Small intestine (tissue), 7 donors: Measurements from ENCODE around the gene BCAS1. TPM values are rescaled to one million over a fixed set of nuclear protein-coding genes. Genes with fewer than 3 reads are reported as not detected.

Experiments used
- DNase-seq, 2 donors: peaks; one replicate each; pipeline versions ENCODE4 v3.0.0 to v3.0.0-alpha.2; 2013
- FAIRE-seq: peaks from 2 replicates; lab custom pipeline; 2012; peaks lifted over from hg19 to GRCh38; lab: Jason Lieb, UNC
- H3K27ac ChIP-seq, 3 donors: one replicate each; pipeline ENCODE4 v1.5.1; 2013; ENCODE audit warnings: low read length in 2 of 3, mild to moderate bottlenecking in 2 of 3, control low read depth in 1 of 3, inconsistent platforms in 1 of 3, low read depth in 1 of 3, moderate library complexity in 1 of 3
- H3K27me3 ChIP-seq, 3 donors: one replicate each; pipeline ENCODE4 v1.6.1; 2013; ENCODE audit warnings: low read length in 3 of 3, inconsistent platforms in 1 of 3; ENCODE audit not compliant: control insufficient read depth in 3 of 3, insufficient read depth in 3 of 3
- H3K36me3 ChIP-seq, 3 donors: one replicate each; pipeline ENCODE4 v1.6.1; 2013; ENCODE audit warnings: low read length in 3 of 3, inconsistent platforms in 1 of 3, low read depth in 1 of 3, mild to moderate bottlenecking in 1 of 3, moderate library complexity in 1 of 3; ENCODE audit not compliant: control insufficient read depth in 3 of 3, insufficient read depth in 2 of 3
- H3K4me1 ChIP-seq, 3 donors: one replicate each; pipeline ENCODE4 v1.6.1; 2013; ENCODE audit warnings: low read length in 2 of 3, inconsistent platforms in 1 of 3, low read depth in 1 of 3, mild to moderate bottlenecking in 1 of 3, moderate library complexity in 1 of 3; ENCODE audit not compliant: control insufficient read depth in 3 of 3, insufficient read depth in 2 of 3
- H3K4me3 ChIP-seq, 3 donors: one replicate each; pipeline ENCODE4 v1.5.1; 2013; ENCODE audit warnings: low read length in 3 of 3, control low read depth in 1 of 3, inconsistent platforms in 1 of 3, low read depth in 1 of 3, mild to moderate bottlenecking in 1 of 3, moderate library complexity in 1 of 3
- H3K9me3 ChIP-seq, 2 donors: one replicate each; pipeline ENCODE4 v1.6.1; 2013; ENCODE audit warnings: low read depth in 1 of 2, low read length in 1 of 2; ENCODE audit not compliant: control insufficient read depth in 2 of 2, insufficient read depth in 1 of 2
- WGBS, 3 donors: extraction: QIAGEN DNeasy Blood & Tissue Kit; methylation state at CpG; one replicate each; pipeline ENCODE4 v1.1.7; 2013; 5-methylcytosine and 5-hydroxymethylcytosine counted together
- polyA plus RNA-seq, 4 donors: library from polyadenylated mRNA; stranded (reverse) in 3 of 4; unstranded in 1 of 4; fragments of 200-250 nt in 3 of 4; fragments of 120-200 nt in 1 of 4; gene quantifications; one replicate each; pipeline versions ENCODE4 v1.2.1 to v1.2.3, GENCODE V29; 2013
- donor health status: healthy with polysubstance abuse.
- donor health status: control.
- donor health status: control.
- donor health status: Bipolar disorder and iron deficiency.
- donor health status: healthy.

BCAS1 gene
- polyA plus RNA-seq, 4 donors = 5.3 to 52.9 (median 30.8) TPM

GRCh38 chr20:53950031-53950430, 120.4 kb downstream of the BCAS1 start:
- peaks cover 0 to 4% (median 2%) of the 10 kb centered on the region in 3 donors for H3K4me1 ChIP-seq
- 50 to 75% (median 69%) methylated on average over 7 of the region's 7 CpGs for WGBS, 3 donors
- no peaks in the 10 kb centered on the region for H3K27me3 ChIP-seq
- H3K36me3 ChIP-seq = no peaks in the 10 kb centered on the region
- H3K4me3 ChIP-seq = no peak overlapping the region
- H3K9me3 ChIP-seq = peaks cover 0 to 4% of the 10 kb centered on the region in 2 donors
- FAIRE-seq (no peak), DNase-seq (no peak)
- H3K27ac ChIP-seq = no peak overlapping the region

DNA sequence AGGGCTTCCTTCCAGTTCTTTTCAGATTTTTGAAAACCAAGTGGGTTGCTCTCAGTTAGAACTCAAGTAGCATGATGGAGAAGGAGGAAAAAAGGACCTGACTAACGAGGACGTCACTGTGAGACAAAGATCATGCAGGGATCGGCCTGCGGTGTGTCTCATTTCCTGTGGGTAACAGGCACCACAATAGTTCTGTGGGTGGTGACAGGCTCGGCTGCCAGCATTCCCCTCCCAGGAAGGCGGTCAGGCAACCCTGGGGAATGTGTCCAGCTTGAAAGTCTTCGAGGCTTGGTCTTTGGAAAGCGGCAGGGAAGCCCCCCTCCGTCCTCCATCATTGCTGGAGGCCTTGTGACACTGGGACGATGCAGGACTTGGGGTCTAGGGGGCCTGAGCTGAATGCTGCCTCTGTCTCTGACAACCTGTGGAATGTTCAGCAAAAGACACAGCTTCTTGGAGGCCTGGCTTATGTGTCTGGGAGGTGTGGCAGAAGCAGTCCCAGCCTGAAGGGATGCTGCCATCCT, 121.0 kb downstream of the BCAS1 start:
- Histone ChIP-seq H3K4me3 (no peak overlapping the region), H3K9me3 (peaks cover 0 to 4% of the 10 kb centered on the region in 2 donors), H3K4me1 (peaks cover 0 to 4% (median 2%) of the 10 kb centered on the region in 3 donors), H3K27me3 (no peaks in the 10 kb centered on the region), H3K27ac (no peak overlapping the region), H3K36me3 (no peaks in the 10 kb centered on the region)
- FAIRE-seq = no peak
- 35 to 58% (median 38%) methylated on average over 10 of the region's 10 CpGs for WGBS, 3 donors
- DNase-seq = peak; percentile 9 to 55

GRCh38 chr20:53948383-53949318, 121.7 kb downstream of the BCAS1 start:
- DNase-seq = no peak
- H3K4me3 ChIP-seq = no peak overlapping the region
- peaks cover 0 to 6% (median 2%) of the 10 kb centered on the region in 3 donors for H3K4me1 ChIP-seq
- H3K27ac ChIP-seq = peak overlapping the region in 2 of 3 donors; percentile 44 to 59
- H3K27me3 ChIP-seq = no peaks in the 10 kb centered on the region
- H3K9me3 ChIP-seq = peaks cover 0 to 4% of the 10 kb centered on the region in 2 donors
- H3K36me3 ChIP-seq = no peaks in the 10 kb centered on the region
- WGBS, 3 donors = 85 to 89% (median 86%) methylated on average over 11 of the region's 11 CpGs
- no peak for FAIRE-seq

DNA sequence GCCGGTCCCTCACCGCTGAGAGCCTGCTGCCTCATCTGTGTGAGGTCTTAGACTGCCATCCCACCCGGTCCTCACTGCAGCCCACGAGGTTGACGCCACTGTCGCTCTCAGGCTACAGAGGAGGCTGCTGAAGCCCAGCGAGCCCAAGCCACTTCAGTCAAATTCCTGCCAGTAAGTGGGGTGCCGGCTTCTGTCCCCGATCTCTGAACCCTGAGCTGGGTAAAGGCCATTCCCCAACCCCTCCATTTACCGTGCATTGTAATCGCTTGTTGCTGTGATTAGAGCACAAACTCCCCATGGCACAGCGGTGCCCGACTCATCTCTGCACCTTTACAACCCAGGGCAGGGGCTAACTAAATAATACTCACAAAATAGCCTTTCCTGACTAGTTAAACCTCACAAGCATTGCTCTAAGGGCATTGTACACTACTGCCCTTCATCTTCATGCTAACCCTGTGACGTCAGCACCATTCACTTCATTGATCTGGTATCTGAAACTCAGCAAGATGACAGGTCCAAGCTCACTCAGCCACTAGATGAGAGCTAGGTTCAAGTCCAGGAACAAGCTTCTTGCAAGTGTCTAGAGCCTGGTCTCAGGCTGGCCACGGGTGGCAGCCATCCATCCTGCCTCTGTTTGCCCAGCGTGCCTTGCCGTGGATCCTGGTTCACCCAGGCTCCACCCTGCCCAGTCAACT, 122.7 kb downstream of the BCAS1 start:
- Histone ChIP-seq H3K36me3 (no peaks in the 10 kb centered on the region), H3K27ac (no peak overlapping the region), H3K9me3 (peaks cover 0 to 3% of the 10 kb centered on the region in 2 donors), H3K4me3 (no peak overlapping the region), H3K27me3 (no peaks in the 10 kb centered on the region), H3K4me1 (peaks cover 0 to 7% (median 6%) of the 10 kb centered on the region in 3 donors)
- DNase-seq (no peak), FAIRE-seq (no peak)
- 70 to 87% (median 81%) methylated on average over 17 of the region's 17 CpGs for WGBS, 3 donors

DNA sequence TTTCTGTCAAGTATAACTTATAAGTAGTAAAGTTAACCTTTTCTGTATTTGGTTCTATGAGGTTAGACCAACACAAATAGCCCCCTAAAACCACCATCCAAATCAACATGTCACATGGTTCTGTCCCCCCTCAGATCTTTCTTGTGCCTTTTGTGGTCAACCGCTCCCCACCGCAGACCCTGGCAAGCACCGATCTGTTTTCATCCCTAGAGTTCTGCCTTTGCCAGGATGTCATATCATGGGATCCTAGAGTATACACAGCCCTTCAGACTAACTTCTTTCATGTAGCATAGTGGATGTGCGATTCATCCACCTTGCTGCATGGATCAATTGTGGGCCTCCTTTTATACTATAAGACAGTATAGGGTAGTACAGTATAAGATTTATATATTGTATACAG, 124.3 kb downstream of the BCAS1 start:
- H3K4me3 ChIP-seq = no peak overlapping the region
- H3K36me3 ChIP-seq = no peaks in the 10 kb centered on the region
- WGBS, 3 donors = 83 to 93% (median 83%) methylated on average over 4 of the region's 4 CpGs
- FAIRE-seq (no peak), DNase-seq (no peak)
- no peaks in the 10 kb centered on the region for H3K9me3 ChIP-seq
- peaks cover 0 to 7% (median 6%) of the 10 kb centered on the region in 3 donors for H3K4me1 ChIP-seq
- H3K27ac ChIP-seq = no peak overlapping the region
- H3K27me3 ChIP-seq = no peaks in the 10 kb centered on the region

DNA sequence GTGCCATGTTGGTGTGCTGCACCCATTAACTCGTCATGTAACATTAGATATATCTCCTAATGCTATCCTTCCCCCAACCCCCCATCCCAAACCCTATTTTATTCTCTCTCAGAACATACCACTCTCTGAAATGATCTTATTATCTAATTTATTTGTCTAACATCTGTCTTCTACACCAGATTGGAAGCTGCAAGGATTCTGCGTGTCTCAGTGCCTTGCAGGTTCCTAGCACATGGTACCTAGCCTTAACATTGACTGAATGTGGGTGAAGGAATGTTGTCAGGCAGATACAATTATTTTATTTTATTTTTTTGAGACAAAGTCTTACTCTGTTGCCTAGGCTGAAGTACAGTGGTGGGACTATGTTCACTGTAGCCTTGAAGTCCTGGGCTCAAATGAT, 124.9 kb downstream of the BCAS1 start:
- WGBS, 3 donors = 83 to 93% (median 91%) methylated on average over 2 of the region's 2 CpGs
- no peaks in the 10 kb centered on the region for H3K9me3 ChIP-seq
- H3K27ac ChIP-seq = no peak overlapping the region
- no peaks in the 10 kb centered on the region for H3K27me3 ChIP-seq
- H3K4me1 ChIP-seq = peaks cover 5 to 7% (median 6%) of the 10 kb centered on the region in 3 donors
- no peak for DNase-seq
- no peak for FAIRE-seq
- H3K36me3 ChIP-seq = no peaks in the 10 kb centered on the region
- H3K4me3 ChIP-seq = no peak overlapping the region

- FAIRE-seq = no peak
- H3K36me3 ChIP-seq = no peaks in the 10 kb centered on the region
Observed at GRCh38 chr20:53944796-53945195, 125.6 kb downstream of the BCAS1 start.

More at GRCh38 chr20:53944796-53945195, 125.6 kb downstream of the BCAS1 start:
- no peak for DNase-seq
- Histone ChIP-seq H3K9me3 (no peaks in the 10 kb centered on the region), H3K27ac (no peak overlapping the region), H3K27me3 (no peaks in the 10 kb centered on the region), H3K4me3 (no peak overlapping the region), H3K4me1 (peaks cover 6 to 9% (median 7%) of the 10 kb centered on the region in 3 donors)
- WGBS, 3 donors = 69 to 82% (median 77%) methylated on average over 7 of the region's 7 CpGs
